Fibroblast of lung (primary cell): ENCODE measurements around the gene CMBL.

ENCODE experiments used
- EZH2 ChIP-seq: IDR thresholded peaks from 2 replicates; pipeline ENCODE4 v1.5.1; 2012; ENCODE audit warnings: low read length, control low read depth, mild to moderate bottlenecking; ENCODE audit errors: missing control alignments
- TF ChIP-seq, protein P1 (sequence below), 2 donors: IDR thresholded peaks in 1 of 2; conservative IDR thresholded peaks in 1 of 2; 1 replicate in 1 of 2; 2 replicates in 1 of 2; pipeline ENCODE4 v1.5.1; 2011 to 2012; ENCODE audit warnings: low read length in 2 of 2, control low read depth in 1 of 2, inconsistent platforms in 1 of 2, low read depth in 1 of 2, mild to moderate bottlenecking in 1 of 2

DNA sequence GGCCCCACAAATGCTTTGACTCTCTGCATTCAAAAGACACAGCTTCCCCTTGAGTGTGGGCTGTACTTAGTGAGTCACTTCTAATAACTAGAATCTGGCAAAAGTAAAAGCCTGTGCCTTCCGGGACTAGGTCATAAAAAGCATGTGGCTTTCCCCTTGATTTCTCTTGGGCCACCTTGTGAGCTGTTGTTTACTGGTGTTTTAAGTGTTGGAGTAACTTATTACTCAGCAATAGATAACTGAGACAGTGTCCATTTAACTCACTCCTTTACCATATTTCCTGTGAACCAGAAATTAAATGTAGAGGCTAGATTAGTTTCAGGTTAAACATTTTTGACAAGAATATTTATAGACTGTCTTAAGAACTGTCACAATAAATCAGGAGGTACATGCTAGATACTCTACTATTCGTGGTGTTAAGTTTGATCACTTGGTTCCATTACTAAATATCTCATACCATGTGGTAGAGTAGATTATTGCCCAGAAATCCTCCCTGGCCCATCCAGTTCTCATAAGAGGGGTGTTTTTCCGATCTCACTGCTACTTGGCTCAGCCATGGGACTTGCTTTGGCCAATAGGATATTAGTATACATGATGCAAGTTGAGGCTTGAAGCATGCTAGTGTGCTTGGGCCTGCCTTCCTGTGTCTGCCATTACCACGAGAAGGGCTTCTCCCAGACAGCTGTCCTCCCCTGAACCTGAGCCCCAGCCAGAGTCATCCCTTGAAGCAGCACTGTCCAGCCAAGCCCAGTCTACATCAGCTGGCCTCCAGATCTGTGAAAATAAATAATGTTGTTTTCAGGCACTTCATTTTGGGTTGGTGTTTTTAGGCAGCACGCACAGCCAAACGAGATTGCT is 10.4 kb upstream of the CMBL start:
- TF ChIP-seq, protein P1, sequence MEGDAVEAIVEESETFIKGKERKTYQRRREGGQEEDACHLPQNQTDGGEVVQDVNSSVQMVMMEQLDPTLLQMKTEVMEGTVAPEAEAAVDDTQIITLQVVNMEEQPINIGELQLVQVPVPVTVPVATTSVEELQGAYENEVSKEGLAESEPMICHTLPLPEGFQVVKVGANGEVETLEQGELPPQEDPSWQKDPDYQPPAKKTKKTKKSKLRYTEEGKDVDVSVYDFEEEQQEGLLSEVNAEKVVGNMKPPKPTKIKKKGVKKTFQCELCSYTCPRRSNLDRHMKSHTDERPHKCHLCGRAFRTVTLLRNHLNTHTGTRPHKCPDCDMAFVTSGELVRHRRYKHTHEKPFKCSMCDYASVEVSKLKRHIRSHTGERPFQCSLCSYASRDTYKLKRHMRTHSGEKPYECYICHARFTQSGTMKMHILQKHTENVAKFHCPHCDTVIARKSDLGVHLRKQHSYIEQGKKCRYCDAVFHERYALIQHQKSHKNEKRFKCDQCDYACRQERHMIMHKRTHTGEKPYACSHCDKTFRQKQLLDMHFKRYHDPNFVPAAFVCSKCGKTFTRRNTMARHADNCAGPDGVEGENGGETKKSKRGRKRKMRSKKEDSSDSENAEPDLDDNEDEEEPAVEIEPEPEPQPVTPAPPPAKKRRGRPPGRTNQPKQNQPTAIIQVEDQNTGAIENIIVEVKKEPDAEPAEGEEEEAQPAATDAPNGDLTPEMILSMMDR (conservative IDR thresholded peaks at IDR 0.05 in 1 of 2, IDR thresholded peaks at IDR 0.05 in 1 of 2; ENCODE audit: low read depth in 1 of 2, low read length in 2 of 2): no peak
- no peak for TF ChIP-seq EZH2
